HepG2 (cell line): ENCODE results near the gene RABGAP1L. TPM values are rescaled to one million over a fixed set of nuclear protein-coding genes. Genes with fewer than 3 reads are reported as not detected.

ENCODE experiments used
- ATAC-seq: fragments of 200-7000 bp; cut with Tn5 transposase; 3 replicates; pipeline ENCODE4 v1.9.1; 2020; ENCODE audit warnings: mild to moderate bottlenecking, moderate library complexity
- BruUV-seq: library from RNA; stranded (reverse); fragments of 400-500 nt; replicated peaks from 2 replicates; lab custom pipeline; 2021; lab: Mats Ljungman, UMichigan
- CTCF ChIA-PET: fragments of 300-600 bp; formaldehyde crosslinking; extraction: SDS; loops from one replicate; lab custom pipeline; 2021; ENCODE audit warnings: low total read pairs, inconsistent platforms, low intra/inter-chr PET ratio; lab: Yijun Ruan, JAX
- POLR2A ChIA-PET: fragments of 350-600 bp; sonication (Branson Sonifier 250); formaldehyde crosslinking; loops from one replicate; lab custom pipeline; 2020; ENCODE audit warnings: antibody characterized with exemption, inconsistent platforms; lab: Yijun Ruan, JAX
- DNase-seq: peaks from one replicate; pipeline ENCODE4 v3.0.0-alpha.2; 2015; ENCODE audit warnings: low spot score
- FAIRE-seq: peaks from 3 replicates; lab custom pipeline; 2011; peaks lifted over from hg19 to GRCh38; lab: Jason Lieb, UNC
- H2AFZ ChIP-seq: one replicate; pipeline ENCODE4 v1.6.1; 2011; ENCODE audit warnings: low read length, inconsistent platforms
- H3K27ac ChIP-seq: fragments of 300-600 bp; 3 replicates; pipeline ENCODE4 v1.8.0; 2011; ENCODE audit warnings: mixed run types, mild to moderate bottlenecking, mixed read lengths, low read length, inconsistent platforms; ENCODE audit not compliant: insufficient read depth; ENCODE audit errors: extremely low read length
- H3K27me3 ChIP-seq, 2 experiments: fragments of 200-600 bp in 1 of 2; 2 replicates in 1 of 2; 3 replicates in 1 of 2; pipeline versions ENCODE4 v1.6.0 to v1.8.0; 2011; ENCODE audit warnings: low read length in 2 of 2, mild to moderate bottlenecking in 2 of 2, moderate library complexity in 2 of 2, inconsistent platforms in 1 of 2; ENCODE audit not compliant: insufficient read depth in 2 of 2, control insufficient read depth in 1 of 2
- H3K36me3 ChIP-seq, 2 experiments: fragments of 200-600 bp in 1 of 2; replicated peaks in 1 of 2; 2 replicates in 1 of 2; 3 replicates in 1 of 2; pipeline versions ENCODE4 v1.5.1 to v1.8.0; 2011; ENCODE audit warnings: low read length in 2 of 2, inconsistent platforms in 1 of 2; ENCODE audit not compliant: insufficient read depth in 2 of 2, control insufficient read depth in 1 of 2
- H3K4me1 ChIP-seq: 2 replicates; pipeline ENCODE4 v1.5.1; 2012; ENCODE audit warnings: low read length, inconsistent platforms; ENCODE audit not compliant: insufficient read depth
- H3K4me2 ChIP-seq: 2 replicates; pipeline ENCODE4 v1.6.0; 2011; ENCODE audit warnings: low read depth, low read length, inconsistent platforms
- H3K4me3 ChIP-seq, 3 experiments: fragments of 200-600 bp in 1 of 3; sonication (generic), shearing (Covaris generic) in 1 of 3; replicated peaks in 1 of 3; 2 replicates each; pipeline ENCODE4 v1.5.1; 2011 to 2016; ENCODE audit warnings: low read length in 3 of 3, inconsistent platforms in 2 of 3, low read depth in 2 of 3, mild to moderate bottlenecking in 2 of 3, control low read depth in 1 of 3, mixed read lengths in 1 of 3; ENCODE audit not compliant: insufficient read depth in 1 of 3
- H3K79me2 ChIP-seq: one replicate; pipeline ENCODE4 v1.6.1; 2011; ENCODE audit warnings: low read length, inconsistent platforms; ENCODE audit not compliant: insufficient read depth
- H3K9ac ChIP-seq: 2 replicates; pipeline ENCODE4 v1.6.0; 2011; ENCODE audit warnings: mild to moderate bottlenecking, low read depth, low read length, inconsistent platforms; ENCODE audit not compliant: insufficient read depth
- H3K9me3 ChIP-seq: 2 replicates; pipeline ENCODE4 v1.5.1; 2012; ENCODE audit warnings: mild to moderate bottlenecking, low read length
- H4K20me1 ChIP-seq: 2 replicates; pipeline ENCODE4 v1.6.0; 2011; ENCODE audit warnings: inconsistent platforms, mild to moderate bottlenecking, low read length, moderate library complexity; ENCODE audit not compliant: insufficient read depth
- KLF13 ChIP-seq: sonication (generic); formaldehyde crosslinking; IDR thresholded peaks from 2 replicates; pipeline ENCODE4 v1.4.0; 2020; ENCODE audit warnings: mild to moderate bottlenecking, missing genetic modification reagents
- XBP1 ChIP-seq: sonication (generic); formaldehyde crosslinking; IDR thresholded peaks from 2 replicates; pipeline ENCODE4 v1.5.0; 2020; ENCODE audit warnings: missing genetic modification reagents
- ZBTB10 ChIP-seq: sonication (generic); formaldehyde crosslinking; IDR thresholded peaks from 2 replicates; pipeline ENCODE4 v1.4.0; 2020; ENCODE audit warnings: missing genetic modification reagents, borderline replicate concordance
- ZKSCAN8 ChIP-seq: IDR thresholded peaks from 2 replicates; pipeline ENCODE4 v1.6.1; 2016; ENCODE audit warnings: borderline replicate concordance, missing genetic modification reagents, missing compliant biosample characterization
- ZNF207 ChIP-seq: fragments of 450-650 bp; IDR thresholded peaks from 2 replicates; pipeline ENCODE4 v1.6.1; 2016; ENCODE audit warnings: antibody characterized with exemption, borderline replicate concordance
- ZNF687 ChIP-seq: sonication (generic); formaldehyde crosslinking; IDR thresholded peaks from 2 replicates; pipeline ENCODE4 v1.5.1; 2020; ENCODE audit warnings: mild to moderate bottlenecking, missing genetic modification reagents, moderate library complexity
- ZNF749 ChIP-seq: sonication (generic); formaldehyde crosslinking; IDR thresholded peaks from 2 replicates; pipeline ENCODE4 v1.8.0; 2022; ENCODE audit warnings: mild to moderate bottlenecking, missing genetic modification reagents, moderate library complexity, borderline replicate concordance
- ZNF784 ChIP-seq: sonication (generic); formaldehyde crosslinking; IDR thresholded peaks from 2 replicates; pipeline ENCODE4 v1.5.1; 2020; ENCODE audit warnings: missing genetic modification reagents, mild to moderate bottlenecking, borderline replicate concordance
- ZSCAN31 ChIP-seq: sonication (generic); formaldehyde crosslinking; IDR thresholded peaks from 2 replicates; pipeline ENCODE4 v1.5.0; 2020; ENCODE audit warnings: low read depth, mild to moderate bottlenecking, missing genetic modification reagents
- WGBS: methylation state at CpG from one replicate; pipeline ENCODE4 v1.1.6; 2017; ENCODE audit warnings: low lambda C conversion rate; 5-methylcytosine and 5-hydroxymethylcytosine counted together
- in situ Hi-C: cut with HindIII; loops from 2 replicates; pipeline ENCODE4 v1.10.0; 2017; ENCODE audit warnings: low pct_unique_long_range_greater_than_20kb; ENCODE audit not compliant: extremely low pct_ligation_motif_present
- intact Hi-C: fragments of 100-400 bp; cut with micrococcal nuclease; formaldehyde crosslinking; loops from one replicate; pipeline ENCODE4 v1.10.0; 2022; ENCODE audit not compliant: unreplicated experiment
- polyA plus RNA-seq, 8 experiments: library from polyadenylated mRNA; depleted of rRNA in 3 of 8; stranded (reverse) in 7 of 8; unstranded in 1 of 8; fragments of >200 nt; fragmentation: Illumina TruSeq in 4 of 8; extraction: Trizol in 4 of 8; gene quantifications; 2 replicates each; pipeline versions ENCODE4 v1.2.1 to v1.2.3, GENCODE V29; 2011 to 2016; ENCODE audit warnings: low read depth in 4 of 8, missing spikeins in 1 of 8, mixed read lengths in 1 of 8; ENCODE audit not compliant: insufficient read depth in 1 of 8
- total RNA-seq, 5 experiments: library from RNA; depleted of rRNA; stranded (reverse); fragments of >200 nt; fragmentation: Illumina TruSeq; extraction: Trizol; gene quantifications; 2 replicates each; pipeline ENCODE4 v1.2.3, GENCODE V29; 2016; ENCODE audit warnings: low read depth in 1 of 5

The RABGAP1L gene
- total and polyA plus RNA-seq, 2 of the 13 experiments (the other 11 are each of a cell fraction or from before 2014, with no cell fraction given), result 7.9 to 22.6 TPM

- TF ChIP-seq ZNF784 (CRISPR knock-in tag), result no peak
- TF ChIP-seq XBP1 (CRISPR knock-in tag), result no peak
- no peak for TF ChIP-seq ZNF207
- TF ChIP-seq ZBTB10 (CRISPR knock-in tag), result no peak
- TF ChIP-seq ZKSCAN8 (CRISPR knock-in tag), result no peak
These were observed 577.5 kb downstream of the RABGAP1L start (continued) for GRCh38 chr1:174736831-174737230.

- in situ Hi-C loops, result no loop called here
- no peaks in the 10 kb centered on the region for H3K79me2 ChIP-seq
- FAIRE-seq (no peak), ATAC-seq (no peak; the same call in 2 of the 3 replicates), DNase-seq (peak; percentile 7)
- ChIA-PET CTCF (no interaction called here), POLR2A (no interaction called here)
- no TSS peak for BruUV-seq
- no peaks in the 10 kb centered on the region for H4K20me1 ChIP-seq
- no peak overlapping the region for H3K4me3 ChIP-seq
- H3K27ac ChIP-seq, result no peak overlapping the region
- 55% methylated on average over 2 of the region's 2 CpGs for whole genome bisulfite sequencing
- H3K4me1 ChIP-seq, result no peaks in the 10 kb centered on the region
- no peaks in the 10 kb centered on the region for H3K9me3 ChIP-seq
- H3K36me3 ChIP-seq, result no peaks in the 10 kb centered on the region
- no peaks in the 10 kb centered on the region for H3K27me3 ChIP-seq
- intact Hi-C loops, result no loop called here
- no peak overlapping the region for H3K4me2 ChIP-seq
- no peak overlapping the region for H2AFZ ChIP-seq
- no peak overlapping the region for H3K9ac ChIP-seq
- TF ChIP-seq ZNF687 (CRISPR knock-in tag) (no peak), KLF13 (CRISPR knock-in tag) (no peak), ZNF749 (CRISPR knock-in tag) (no peak), ZSCAN31 (CRISPR knock-in tag) (no peak)
These were observed 581.1 kb downstream of the RABGAP1L start for GRCh38 chr1:174740249-174740968.
